Activated naive CD8-positive, alpha-beta T cell treated with anti-CD3 and anti-CD28 coated beads for 36 hours (primary cell): ENCODE results near the gene CMBL. TPM values are rescaled to one million over a fixed set of nuclear protein-coding genes. Genes with fewer than 3 reads are reported as not detected.
A peak's percentile ranks its signal among the peaks of the same experiment; 100 is the strongest.

ENCODE experiments used
- DNase-seq: peaks from one replicate; pipeline ENCODE4 v3.0.0; 2021
- H3K27ac Mint-ChIP-seq: one replicate; pipeline ENCODE4 v1.8.0; 2022; ENCODE audit warnings: mild to moderate bottlenecking, moderate library complexity, mixed read lengths
- H3K27me3 Mint-ChIP-seq: one replicate; pipeline ENCODE4 v1.8.0; 2022; ENCODE audit warnings: mild to moderate bottlenecking, mixed read lengths
- H3K36me3 Mint-ChIP-seq: one replicate; pipeline ENCODE4 v1.8.0; 2021; ENCODE audit warnings: mild to moderate bottlenecking, mixed read lengths
- H3K4me1 Mint-ChIP-seq: one replicate; pipeline ENCODE4 v1.8.0; 2021; ENCODE audit warnings: mixed read lengths
- H3K4me3 Mint-ChIP-seq: one replicate; pipeline ENCODE4 v1.8.0; 2022; ENCODE audit warnings: mild to moderate bottlenecking, moderate library complexity, mixed read lengths
- H3K9me3 Mint-ChIP-seq: one replicate; pipeline ENCODE4 v1.8.0; 2022; ENCODE audit warnings: mixed read lengths
- total RNA-seq, 2 experiments: library from RNA; stranded (reverse); gene quantifications; one replicate each; pipeline ENCODE4 v1.2.3, GENCODE V29; 2021

The CMBL gene
- total RNA-seq, 2 experiments from 2014 or later = 2.4 to 2.9 TPM

DNA sequence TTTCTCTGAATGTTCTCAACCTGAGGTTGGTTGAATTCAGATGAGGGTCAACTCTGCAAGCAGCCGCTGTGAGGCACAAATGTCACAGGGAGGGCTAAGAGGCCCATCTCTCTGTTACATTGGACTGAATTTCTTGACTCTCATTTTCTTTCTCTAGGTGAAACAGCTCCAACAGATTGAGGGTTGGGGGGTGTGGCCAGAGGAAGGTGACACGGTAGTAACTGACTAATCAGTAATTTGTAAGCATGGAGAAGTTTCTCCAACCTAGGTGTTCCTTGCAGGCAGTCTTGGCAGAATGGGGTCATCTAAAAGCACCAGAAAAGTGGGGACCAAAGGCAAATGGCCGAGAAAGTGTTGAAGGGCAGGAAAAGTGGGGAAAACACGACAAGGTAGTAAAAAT lies 40.9 kb downstream of the CMBL start:
- no peak for DNase-seq
- Mint-ChIP-seq H3K4me1 (peaks cover 2% of the 10 kb centered on the region), H3K27me3 (no peaks in the 10 kb centered on the region), H3K36me3 (peaks cover 16% of the 10 kb centered on the region), H3K9me3 (no peaks in the 10 kb centered on the region), H3K4me3 (no peak overlapping the region), H3K27ac (no peak overlapping the region)

DNA sequence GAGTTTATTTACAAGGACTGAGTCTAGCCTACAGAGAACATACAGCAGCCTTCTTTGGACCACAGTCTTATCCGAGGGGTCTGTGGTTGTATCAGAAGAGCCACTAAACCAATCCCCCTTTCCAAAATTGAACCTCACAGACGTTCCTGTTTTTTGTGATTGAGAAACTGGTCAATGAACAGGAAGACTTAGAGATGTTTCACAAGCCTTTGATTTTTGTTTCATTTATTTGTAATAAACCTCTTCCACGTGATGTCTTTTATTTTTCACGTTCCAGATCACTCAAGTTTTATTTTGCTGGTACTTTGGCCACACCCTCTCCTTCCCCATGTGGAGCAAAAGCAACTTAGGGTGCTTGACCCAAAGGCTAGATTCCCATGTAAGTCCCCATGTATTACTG lies 41.6 kb downstream of the CMBL start:
- H3K27me3 Mint-ChIP-seq = no peaks in the 10 kb centered on the region
- peaks cover 16% of the 10 kb centered on the region for H3K36me3 Mint-ChIP-seq
- no peak overlapping the region for H3K4me3 Mint-ChIP-seq
- no peak overlapping the region for H3K27ac Mint-ChIP-seq
- no peak for DNase-seq
- peaks cover 2% of the 10 kb centered on the region for H3K4me1 Mint-ChIP-seq
- no peaks in the 10 kb centered on the region for H3K9me3 Mint-ChIP-seq

DNA sequence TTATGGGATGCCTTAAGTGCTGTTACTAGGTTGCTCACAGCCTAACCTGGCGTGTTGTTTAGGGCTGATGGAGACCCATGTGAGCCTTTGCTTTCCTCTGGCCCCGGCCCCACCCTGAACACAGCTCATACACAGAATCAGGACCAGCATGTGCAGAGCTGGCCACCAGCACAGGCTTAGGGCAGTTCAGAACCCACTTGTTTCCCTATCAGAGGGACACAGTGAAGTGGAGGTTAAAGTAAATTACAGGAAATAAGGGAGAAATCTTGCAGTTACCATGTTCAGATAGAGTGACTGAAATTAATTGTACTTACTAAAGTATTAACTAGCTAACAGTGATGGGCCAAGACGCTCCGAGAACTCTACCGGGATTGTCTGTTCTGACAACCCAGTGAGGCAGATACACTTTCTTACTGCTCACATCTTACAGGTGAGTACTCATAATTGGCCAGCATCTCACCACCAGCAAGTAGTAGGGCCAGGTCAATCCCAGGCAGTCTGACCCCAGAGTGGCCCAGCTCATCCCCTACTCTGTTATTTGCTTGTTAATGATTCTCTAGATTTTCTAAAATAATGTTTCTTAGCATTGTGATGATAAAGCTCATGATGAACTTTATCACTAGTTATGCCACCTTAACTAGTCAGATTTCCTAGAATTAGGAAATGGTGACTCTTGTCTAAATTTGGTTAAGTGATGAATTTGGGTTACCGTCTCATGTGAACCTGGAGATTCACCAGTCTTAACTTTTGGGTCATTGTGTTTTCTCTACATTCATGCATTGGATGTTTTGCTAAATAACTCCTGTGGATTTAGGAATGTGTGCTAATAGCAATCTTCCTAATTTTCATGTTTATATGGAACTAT lies 42.2 kb downstream of the CMBL start:
- Mint-ChIP-seq H3K27ac (no peak overlapping the region), H3K4me1 (peaks cover 2% of the 10 kb centered on the region), H3K36me3 (peaks cover 21% of the 10 kb centered on the region), H3K4me3 (no peak overlapping the region), H3K9me3 (no peaks in the 10 kb centered on the region), H3K27me3 (no peaks in the 10 kb centered on the region)
- no peak for DNase-seq

DNA sequence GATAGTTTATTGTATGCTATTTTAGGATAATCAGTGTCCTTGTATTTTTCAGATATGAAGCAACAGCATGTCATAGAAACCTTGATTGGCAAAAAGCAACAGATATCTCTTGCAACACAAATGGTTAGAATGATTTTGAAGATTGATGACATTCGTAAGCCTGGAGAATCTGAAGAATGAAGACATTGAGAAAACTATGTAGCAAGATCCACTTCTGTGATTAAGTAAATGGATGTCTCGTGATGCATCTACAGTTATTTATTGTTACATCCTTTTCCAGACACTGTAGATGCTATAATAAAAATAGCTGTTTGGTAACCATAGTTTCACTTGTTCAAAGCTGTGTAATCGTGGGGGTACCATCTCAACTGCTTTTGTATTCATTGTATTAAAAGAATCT lies 43.1 kb downstream of the CMBL start:
- H3K9me3 Mint-ChIP-seq = no peaks in the 10 kb centered on the region
- no peak overlapping the region for H3K4me3 Mint-ChIP-seq
- peaks cover 7% of the 10 kb centered on the region for H3K4me1 Mint-ChIP-seq
- peaks cover 27% of the 10 kb centered on the region for H3K36me3 Mint-ChIP-seq
- no peak overlapping the region for H3K27ac Mint-ChIP-seq
- DNase-seq = no peak
- H3K27me3 Mint-ChIP-seq = no peaks in the 10 kb centered on the region

DNA sequence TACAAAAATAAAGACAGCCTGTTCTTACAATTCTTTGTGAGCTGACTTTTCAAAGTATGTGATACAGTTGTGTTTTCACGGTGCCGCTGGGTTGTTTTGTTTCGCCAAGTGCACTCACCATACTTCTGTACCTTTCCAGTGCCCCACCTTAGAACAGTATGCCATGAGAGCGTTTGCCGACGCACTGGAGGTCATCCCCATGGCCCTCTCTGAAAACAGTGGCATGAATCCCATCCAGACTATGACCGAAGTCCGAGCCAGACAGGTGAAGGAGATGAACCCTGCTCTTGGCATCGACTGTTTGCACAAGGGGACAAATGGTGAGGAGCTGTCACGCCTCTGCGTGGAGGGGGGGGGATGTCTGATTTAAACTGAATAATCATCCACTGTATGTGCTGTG lies 44.7 kb downstream of the CMBL start:
- H3K27ac Mint-ChIP-seq = no peak overlapping the region
- no peak for DNase-seq
- peaks cover 9% of the 10 kb centered on the region for H3K4me1 Mint-ChIP-seq
- H3K36me3 Mint-ChIP-seq = peaks cover 36% of the 10 kb centered on the region
- H3K27me3 Mint-ChIP-seq = no peaks in the 10 kb centered on the region
- no peaks in the 10 kb centered on the region for H3K9me3 Mint-ChIP-seq
- no peak overlapping the region for H3K4me3 Mint-ChIP-seq

DNA sequence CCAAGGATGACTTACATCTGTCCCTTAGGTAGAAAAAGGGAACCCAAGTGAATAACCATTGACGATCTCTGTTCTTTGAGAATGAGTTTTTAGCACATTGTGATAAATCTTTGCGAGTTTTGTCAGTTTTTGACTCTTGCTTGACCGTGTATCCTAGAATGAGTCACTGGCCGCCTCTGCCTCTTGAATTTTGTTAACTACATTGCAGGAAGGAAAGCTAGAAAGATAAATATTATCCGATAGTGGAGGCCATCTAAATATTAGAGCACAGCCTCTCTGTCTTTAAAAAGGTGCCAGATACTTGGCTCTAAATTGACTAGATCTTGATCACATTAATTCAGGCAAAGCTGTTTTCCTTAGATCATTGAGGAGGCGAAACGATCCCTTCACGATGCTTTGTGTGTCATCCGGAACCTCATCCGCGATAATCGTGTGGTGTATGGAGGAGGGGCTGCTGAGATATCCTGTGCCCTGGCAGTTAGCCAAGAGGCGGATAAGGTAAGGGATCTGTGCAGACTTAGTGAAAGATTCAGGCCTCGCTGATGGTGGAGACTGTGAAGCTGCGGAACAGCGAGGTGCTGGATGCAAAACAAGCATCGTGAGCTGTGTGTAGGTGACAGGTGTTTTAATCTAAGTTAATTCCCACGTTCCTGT lies 45.5 kb downstream of the CMBL start:
- Mint-ChIP-seq H3K4me3 (no peak overlapping the region), H3K27ac (no peak overlapping the region), H3K27me3 (no peaks in the 10 kb centered on the region)

DNA sequence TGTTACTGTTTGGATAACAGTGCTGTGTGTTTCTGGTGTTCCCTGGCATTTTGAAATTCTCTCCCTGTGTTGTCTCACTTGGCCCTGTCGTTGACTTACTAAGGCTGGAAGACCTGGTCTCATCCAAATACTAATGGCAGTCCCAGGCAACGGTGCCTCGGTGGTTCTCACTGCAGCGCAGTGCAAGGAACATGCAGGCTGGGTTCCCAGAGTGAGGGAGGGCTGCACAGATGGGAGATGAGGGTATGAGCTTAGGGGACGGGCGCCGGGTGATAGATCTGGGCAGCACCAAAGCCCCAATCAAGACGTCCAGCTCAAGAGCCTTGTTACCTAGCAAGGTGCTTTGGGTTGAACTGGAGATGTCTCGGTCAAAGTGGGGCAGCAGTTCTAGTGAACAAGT lies 46.6 kb downstream of the CMBL start:
- H3K36me3 Mint-ChIP-seq = peaks cover 41% of the 10 kb centered on the region
- DNase-seq = no peak
- H3K4me3 Mint-ChIP-seq = no peak overlapping the region
- no peaks in the 10 kb centered on the region for H3K27me3 Mint-ChIP-seq
- no peaks in the 10 kb centered on the region for H3K9me3 Mint-ChIP-seq
- H3K4me1 Mint-ChIP-seq = peaks cover 19% of the 10 kb centered on the region
- H3K27ac Mint-ChIP-seq = no peak overlapping the region

More for the DNA sequence above, 45.5 kb downstream of the CMBL start:
- Mint-ChIP-seq H3K36me3 (peaks cover 41% of the 10 kb centered on the region), H3K4me1 (peaks cover 14% of the 10 kb centered on the region), H3K9me3 (no peaks in the 10 kb centered on the region)
- no peak for DNase-seq

DNA sequence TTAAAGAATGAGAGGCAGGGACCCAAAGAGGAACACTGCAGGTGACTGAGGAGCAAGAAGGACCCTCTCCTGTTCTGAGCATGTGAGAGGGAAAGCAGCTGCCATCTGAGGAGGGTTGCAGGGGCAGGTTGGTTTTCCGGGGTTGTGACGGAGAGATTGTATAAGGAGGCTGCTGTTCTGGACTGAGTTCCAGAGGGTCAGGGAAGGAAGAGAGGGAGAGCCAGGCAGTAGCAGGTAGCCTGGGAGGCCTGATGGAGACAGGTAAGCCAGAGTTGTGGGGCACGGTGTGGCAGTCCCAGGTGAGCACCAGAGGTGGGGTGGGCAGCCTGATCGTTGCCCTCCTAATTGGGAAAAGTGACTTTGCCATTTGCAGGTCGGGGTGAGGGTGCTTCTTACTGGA lies 47.8 kb downstream of the CMBL start:
- no peaks in the 10 kb centered on the region for H3K9me3 Mint-ChIP-seq
- peaks cover 31% of the 10 kb centered on the region for H3K4me1 Mint-ChIP-seq
- H3K27me3 Mint-ChIP-seq = no peaks in the 10 kb centered on the region
- no peak for DNase-seq
- H3K4me3 Mint-ChIP-seq = no peak overlapping the region
- peak overlapping the region; percentile 72 for H3K27ac Mint-ChIP-seq
- H3K36me3 Mint-ChIP-seq = peaks cover 46% of the 10 kb centered on the region

DNA sequence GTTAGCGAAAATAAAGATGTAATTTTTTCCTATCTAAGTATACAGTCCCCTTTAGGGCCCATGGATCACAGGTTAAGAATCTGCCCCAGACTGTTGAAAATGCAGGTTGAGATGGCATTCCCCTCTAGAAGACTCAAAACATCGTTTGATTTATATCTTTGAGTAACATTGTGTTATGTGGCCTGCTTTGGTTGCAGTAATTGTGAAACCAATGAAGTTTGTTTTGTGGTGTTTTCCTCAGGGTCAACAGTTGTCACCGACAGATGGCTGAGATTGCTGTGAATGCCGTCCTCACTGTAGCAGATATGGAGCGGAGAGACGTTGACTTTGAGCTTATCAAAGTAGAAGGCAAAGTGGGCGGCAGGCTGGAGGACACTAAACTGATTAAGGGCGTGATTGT lies 49.8 kb downstream of the CMBL start:
- Mint-ChIP-seq H3K36me3 (peaks cover 59% of the 10 kb centered on the region), H3K4me1 (peaks cover 48% of the 10 kb centered on the region), H3K27me3 (no peaks in the 10 kb centered on the region), H3K4me3 (no peak overlapping the region), H3K27ac (peak overlapping the region; percentile 66), H3K9me3 (no peaks in the 10 kb centered on the region)
- no peak for DNase-seq

DNA sequence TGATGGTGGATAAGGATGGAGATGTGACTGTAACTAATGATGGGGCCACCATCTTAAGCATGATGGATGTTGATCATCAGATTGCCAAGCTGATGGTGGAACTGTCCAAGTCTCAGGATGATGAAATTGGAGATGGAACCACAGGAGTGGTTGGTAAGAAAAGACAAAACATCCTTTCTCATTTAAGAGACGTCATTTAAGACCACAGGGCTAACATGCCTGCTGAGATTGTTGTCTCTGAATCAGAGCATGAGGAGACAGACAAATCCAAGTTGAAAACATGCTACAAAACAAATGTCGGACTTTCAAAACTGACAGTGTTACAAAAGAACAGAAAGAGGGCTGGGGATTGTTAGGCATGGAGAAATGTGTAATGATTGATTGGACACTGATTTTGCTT lies 53.0 kb downstream of the CMBL start:
- Mint-ChIP-seq H3K36me3 (peaks cover 66% of the 10 kb centered on the region), H3K4me1 (peaks cover 56% of the 10 kb centered on the region), H3K27me3 (no peaks in the 10 kb centered on the region), H3K4me3 (no peak overlapping the region), H3K27ac (peak overlapping the region; percentile 43), H3K9me3 (no peaks in the 10 kb centered on the region)
- DNase-seq = no peak

DNA sequence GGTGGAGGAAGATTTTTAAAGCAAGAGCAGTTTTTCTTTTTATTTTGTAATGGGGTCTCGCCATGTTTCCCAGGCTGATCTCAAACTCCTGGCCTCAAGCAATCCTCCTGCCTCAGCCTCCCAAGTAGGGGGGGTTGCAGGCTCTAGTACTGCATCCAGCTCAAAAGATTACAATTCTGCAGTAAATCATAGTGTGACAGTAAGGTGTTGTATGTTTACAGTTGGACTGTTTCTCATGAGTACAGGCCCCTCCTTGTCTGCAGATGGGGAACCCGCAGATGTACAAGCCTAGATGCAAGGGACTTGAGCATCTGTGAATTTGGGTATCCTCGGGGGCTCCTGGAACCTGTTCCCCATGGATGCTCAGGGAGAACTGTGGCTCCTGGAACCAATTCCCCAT lies 54.3 kb downstream of the CMBL start:
- H3K4me3 Mint-ChIP-seq = peak overlapping the region; percentile 50
- peaks cover 60% of the 10 kb centered on the region for H3K36me3 Mint-ChIP-seq
- DNase-seq = no peak
- H3K27ac Mint-ChIP-seq = peak overlapping the region; percentile 65
- H3K4me1 Mint-ChIP-seq = peaks cover 58% of the 10 kb centered on the region
- no peaks in the 10 kb centered on the region for H3K27me3 Mint-ChIP-seq
- no peaks in the 10 kb centered on the region for H3K9me3 Mint-ChIP-seq

DNA sequence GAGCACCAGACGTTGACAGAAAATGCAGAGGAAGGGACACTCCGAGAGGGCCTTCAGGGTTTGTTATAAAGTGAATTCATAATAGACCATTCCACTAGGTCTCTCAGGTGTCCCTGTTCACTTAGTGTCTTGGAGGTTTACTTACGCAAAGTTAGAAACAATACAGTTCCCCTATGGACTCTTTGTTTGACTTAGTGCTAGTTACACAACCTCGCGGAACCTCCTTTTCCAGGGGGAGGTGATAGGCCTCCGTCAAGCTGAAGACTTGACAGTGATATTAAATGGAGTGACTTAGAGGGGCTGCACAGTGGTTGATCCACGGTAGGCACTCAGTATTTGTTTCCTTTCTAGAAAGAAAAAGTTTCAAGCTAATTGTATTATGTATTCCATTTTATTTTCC lies 56.3 kb downstream of the CMBL start:
- no peak for DNase-seq
- Mint-ChIP-seq H3K27me3 (no peaks in the 10 kb centered on the region), H3K4me1 (peaks cover 52% of the 10 kb centered on the region), H3K36me3 (peaks cover 54% of the 10 kb centered on the region), H3K27ac (peak overlapping the region; percentile 93), H3K9me3 (no peaks in the 10 kb centered on the region), H3K4me3 (peak overlapping the region; percentile 95)

DNA sequence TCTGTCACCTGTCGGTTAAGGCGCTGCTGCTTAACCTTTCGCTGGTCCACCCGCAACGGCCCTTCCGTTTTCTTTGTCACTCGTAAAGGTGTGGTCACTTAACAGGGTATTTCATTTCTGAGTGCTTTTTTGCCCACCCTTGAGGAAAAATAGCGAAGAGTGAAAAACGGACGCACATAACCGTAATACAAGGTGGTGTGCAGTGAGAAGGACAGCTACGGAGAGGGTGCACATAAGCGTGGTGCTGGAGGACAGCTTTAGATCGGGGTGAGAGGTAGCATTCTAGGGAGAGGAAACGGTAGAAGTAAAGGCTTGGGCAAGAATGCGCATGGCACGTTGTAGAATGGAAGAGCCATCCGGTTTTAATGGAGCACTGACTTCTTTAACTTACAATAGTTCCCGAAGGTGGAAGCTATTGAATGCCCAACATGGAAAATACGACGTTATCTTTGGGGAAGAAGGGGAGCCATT lies 56.9 kb downstream of the CMBL start:
- peaks cover 49% of the 10 kb centered on the region for H3K36me3 Mint-ChIP-seq
- H3K4me1 Mint-ChIP-seq = peaks cover 49% of the 10 kb centered on the region
- H3K4me3 Mint-ChIP-seq = peak overlapping the region; percentile 95
- no peaks in the 10 kb centered on the region for H3K27me3 Mint-ChIP-seq
- no peaks in the 10 kb centered on the region for H3K9me3 Mint-ChIP-seq
- peak; percentile 16 for DNase-seq
- peak overlapping the region; percentile 93 for H3K27ac Mint-ChIP-seq

DNA sequence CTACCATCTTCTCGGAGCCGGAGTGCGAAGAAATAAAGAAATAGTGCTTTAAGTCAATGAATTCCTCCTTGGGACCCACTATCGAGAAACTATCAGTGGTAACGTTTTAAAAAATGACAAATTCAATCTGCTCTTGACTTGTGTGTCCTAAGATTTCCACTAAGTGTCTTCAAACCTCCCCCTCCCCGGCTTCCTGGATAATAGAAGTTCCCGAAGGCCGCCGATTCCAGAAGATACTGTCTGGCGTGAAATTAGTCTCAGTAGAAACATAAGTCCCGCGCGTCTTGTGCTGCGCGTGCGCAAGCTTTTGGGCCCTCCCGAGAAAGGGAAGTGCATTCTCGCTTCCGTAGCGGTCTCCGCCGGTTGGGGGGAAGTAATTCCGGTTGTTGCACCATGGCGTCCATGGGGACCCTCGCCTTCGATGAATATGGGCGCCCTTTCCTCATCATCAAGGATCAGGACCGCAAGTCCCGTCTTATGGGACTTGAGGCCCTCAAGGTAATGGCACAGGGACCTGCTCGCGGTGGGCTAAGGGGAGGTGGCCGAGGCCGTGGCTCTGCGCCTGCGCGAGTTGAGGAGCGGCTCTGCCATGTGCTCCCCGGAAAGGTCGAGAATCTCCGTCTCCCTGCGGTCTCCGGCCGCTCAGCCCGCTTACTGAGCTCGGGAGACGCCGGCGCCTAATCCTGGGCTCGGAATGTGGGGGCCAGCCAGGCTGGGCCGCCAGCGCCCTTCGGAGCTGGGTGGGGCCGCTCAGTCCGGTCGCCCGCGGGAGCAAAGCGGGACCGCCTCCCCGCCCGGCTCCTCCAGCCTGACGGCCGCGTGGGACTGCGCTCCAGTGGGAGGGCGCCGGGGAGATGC lies 57.5 kb downstream of the CMBL start, which contains the start of gene CCT5:
CCT5 (plus strand) TSS at position 333 of the 858 bp plus-strand sequence; CDS start at position 394, 61 bp downstream.
- no peaks in the 10 kb centered on the region for H3K27me3 Mint-ChIP-seq
- H3K4me1 Mint-ChIP-seq = peaks cover 42% of the 10 kb centered on the region

More for the DNA sequence above, 57.5 kb downstream of the CMBL start, which contains the start of gene CCT5:
- H3K36me3 Mint-ChIP-seq = peaks cover 45% of the 10 kb centered on the region
- peak within 1 kb of the TSS; percentile 95 for H3K4me3 Mint-ChIP-seq
- DNase-seq = peak; percentile 87
- H3K9me3 Mint-ChIP-seq = no peaks in the 10 kb centered on the region
- peak within 1 kb of the TSS; percentile 99 for H3K27ac Mint-ChIP-seq
